Germinal center (tissue), 1 donor: ENCODE data around the gene CPXM2.

Source experiments
- DNase-seq: peaks from one replicate; pipeline ENCODE4 v3.0.0; 2012; ENCODE audit warnings: mixed read lengths, low spot score

CPXM2 gene

DNA sequence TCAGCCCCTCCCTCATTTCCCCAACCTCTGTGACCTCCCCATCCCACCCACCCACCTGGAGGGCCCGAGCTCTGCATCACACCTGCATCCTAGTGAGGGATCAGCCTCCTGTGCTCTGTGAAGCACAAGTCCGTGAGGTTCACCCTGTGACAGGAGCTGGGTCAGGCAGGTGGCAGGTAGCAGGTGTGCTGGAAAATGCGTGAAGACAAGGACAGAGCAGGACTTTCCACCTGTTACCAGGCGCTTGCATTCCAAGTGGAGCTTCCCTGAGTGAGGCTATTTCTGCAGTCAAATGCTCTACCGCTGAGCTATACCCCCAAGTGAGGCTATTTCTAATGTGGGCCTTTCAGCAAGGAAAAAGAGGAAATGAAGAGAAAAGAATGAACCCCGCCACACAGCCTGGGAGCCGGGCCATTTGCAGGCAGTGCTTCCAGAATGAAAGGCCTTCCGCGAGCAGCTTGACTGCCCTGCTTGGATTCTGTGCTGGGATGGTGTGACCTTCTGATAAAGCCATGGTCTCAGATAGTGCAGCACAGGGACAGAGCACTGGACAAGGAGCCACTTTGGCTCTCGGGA lies 13.3 kb upstream of the CPXM2 start:
- no peak for DNase-seq

- DNase-seq = no peak
Observed at GRCh38 chr10:123903621-123904020, 12.0 kb upstream of the CPXM2 start.

- DNase-seq = no peak
Observed at GRCh38 chr10:123901621-123902020, 10.0 kb upstream of the CPXM2 start.

GRCh38 chr10:123897146-123897545 lies 5.5 kb upstream of the CPXM2 start:
- DNase-seq = no peak

- no peak for DNase-seq
Observed at GRCh38 chr10:123896246-123896927, 4.8 kb upstream of the CPXM2 start.

DNA sequence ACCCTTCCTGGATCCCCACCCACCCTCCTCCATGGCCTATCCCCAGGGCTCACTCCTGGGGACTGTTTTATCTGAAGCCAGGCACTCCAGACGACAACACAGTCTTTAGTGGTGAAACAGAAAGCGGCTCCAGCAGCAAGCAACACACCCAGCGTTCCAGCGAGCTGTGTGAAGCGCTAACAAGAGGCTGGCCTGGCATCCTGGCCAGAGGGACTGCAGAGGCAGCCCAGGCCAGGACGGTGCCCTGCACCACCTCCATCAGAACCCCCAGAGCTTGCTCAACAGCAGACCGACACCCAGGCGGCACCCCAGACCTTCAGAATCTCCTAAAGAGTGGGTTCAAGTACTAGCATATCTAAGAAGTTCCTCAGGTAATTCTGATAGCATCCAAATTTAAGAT lies 2.0 kb upstream of the CPXM2 start:
- DNase-seq = no peak

GRCh38 chr10:123890756-123891143 lies 857 bp downstream of the CPXM2 start:
- no peak for DNase-seq

GRCh38 chr10:123890226-123890625 lies 1.4 kb downstream of the CPXM2 start:
- DNase-seq = no peak

- no peak for DNase-seq
Observed at GRCh38 chr10:123889821-123890220, 1.8 kb downstream of the CPXM2 start.

DNA sequence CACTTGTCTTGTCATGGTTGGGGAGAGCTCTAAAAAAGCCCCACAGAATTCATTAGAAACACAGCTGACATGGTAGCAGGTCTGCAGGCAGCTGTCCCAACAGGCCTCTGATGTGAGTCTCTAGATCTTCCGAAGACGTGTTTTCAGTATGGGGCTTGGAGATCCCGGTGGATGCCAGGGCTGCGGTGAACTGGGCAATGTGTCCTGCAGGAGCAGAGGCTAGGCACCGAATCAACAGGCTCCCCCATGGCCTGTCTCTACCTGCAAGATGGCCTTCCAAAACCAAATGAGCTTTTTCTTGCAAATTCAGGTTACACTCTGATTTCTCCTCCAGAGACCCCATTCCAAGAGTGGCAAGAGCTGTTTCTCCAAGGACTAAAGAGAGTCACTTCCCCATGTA lies 2.9 kb downstream of the CPXM2 start:
- DNase-seq = no peak

- DNase-seq = no peak
Observed at GRCh38 chr10:123888256-123888655, 3.4 kb downstream of the CPXM2 start.

GRCh38 chr10:123886292-123886691 lies 5.3 kb downstream of the CPXM2 start:
- no peak for DNase-seq

- DNase-seq = no peak
Observed at GRCh38 chr10:123885406-123886170, 6.0 kb downstream of the CPXM2 start.

- no peak for DNase-seq
Observed at GRCh38 chr10:123884907-123885381, 6.7 kb downstream of the CPXM2 start.

DNA sequence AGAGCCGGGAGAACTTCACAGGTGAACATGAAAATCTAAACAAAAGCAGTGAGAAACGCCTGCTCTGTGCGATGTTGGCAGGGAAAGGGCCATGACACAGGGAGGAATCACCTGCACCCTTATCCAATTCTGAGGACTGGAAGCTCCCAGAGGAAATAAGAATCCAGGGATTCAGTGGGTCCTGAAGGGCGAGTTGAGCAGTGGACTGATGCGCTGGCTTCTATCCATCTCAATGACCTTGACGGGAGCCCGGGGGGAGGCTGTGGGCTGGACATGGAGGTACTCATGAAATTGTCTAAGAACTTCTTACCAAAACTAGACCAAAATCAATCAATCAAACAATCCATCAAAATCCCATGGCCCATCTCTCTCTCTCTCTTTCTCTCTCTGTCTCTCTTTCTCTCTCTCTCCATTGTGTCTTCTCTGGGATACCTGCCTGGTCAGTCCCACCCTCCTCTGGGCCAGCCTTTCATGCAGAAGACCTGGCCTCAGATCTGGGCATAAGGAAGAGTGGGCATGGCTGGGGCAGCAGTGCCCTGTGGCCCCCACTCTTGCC lies 7.2 kb downstream of the CPXM2 start:
- no peak for DNase-seq

DNA sequence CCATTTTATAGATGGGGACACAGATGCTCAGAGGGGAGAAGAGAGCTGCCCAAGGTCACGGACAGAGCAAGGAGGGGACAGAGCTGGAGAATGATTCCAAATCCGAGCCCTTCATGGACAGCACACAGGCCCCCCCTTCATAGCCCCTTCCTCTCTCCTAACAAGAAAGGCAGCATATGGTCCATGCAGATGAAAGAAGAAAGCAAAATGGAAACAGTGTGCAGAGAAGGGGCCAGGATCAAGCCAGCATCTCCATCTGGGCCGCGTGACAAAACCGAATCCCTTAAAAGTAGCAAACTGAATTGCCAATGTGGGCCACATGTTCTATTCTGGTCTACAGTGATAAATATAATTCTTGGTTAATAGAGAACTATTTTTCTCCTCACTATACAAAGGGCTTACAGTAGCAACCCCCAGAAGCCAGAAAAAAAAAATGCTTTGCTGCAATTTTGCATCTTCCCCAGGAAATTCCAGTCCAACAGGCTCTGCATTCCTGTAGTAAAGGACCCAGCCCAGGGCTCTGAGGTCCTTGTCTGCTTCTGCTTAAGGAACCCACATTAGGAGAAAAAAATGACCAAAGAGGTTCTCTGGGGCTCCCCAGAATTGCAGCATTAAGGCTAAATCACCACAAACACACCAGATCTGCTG lies 7.8 kb downstream of the CPXM2 start:
- DNase-seq = no peak

DNA sequence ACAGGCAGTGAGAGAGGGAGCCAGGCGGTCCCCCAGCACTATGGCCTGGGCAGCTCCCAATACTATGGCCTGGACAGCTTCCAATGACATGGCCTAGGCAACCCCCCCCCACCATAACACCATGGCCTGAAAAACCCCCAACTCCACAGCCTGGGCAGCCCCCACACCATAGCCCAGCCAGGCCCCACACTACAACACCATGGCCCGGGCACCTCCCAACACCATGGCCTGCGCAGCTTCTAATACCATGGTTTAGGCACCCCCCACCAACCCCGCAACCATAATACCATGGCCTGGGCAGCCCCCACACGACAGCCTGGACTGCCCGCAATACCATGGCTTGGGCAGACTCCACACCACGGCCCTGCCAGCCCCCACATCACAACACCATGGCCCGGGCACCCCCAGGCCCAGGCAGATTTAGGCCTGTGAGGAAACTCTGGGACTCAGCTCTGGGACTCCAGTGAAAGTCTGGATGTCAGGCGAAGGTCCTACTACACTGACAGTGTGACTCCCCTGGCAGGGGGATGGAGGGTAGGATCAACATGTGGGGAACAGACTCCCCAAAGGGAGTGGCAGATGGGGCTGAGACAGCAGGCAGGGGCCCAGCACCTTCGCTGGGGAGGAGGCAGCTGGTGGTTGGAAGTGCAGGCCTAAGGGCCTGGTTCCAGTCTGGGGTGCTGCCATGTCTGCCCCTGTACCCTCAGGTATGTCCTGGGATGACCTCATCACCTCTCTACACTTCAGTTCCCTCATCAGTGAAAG lies 8.7 kb downstream of the CPXM2 start:
- DNase-seq = no peak

DNA sequence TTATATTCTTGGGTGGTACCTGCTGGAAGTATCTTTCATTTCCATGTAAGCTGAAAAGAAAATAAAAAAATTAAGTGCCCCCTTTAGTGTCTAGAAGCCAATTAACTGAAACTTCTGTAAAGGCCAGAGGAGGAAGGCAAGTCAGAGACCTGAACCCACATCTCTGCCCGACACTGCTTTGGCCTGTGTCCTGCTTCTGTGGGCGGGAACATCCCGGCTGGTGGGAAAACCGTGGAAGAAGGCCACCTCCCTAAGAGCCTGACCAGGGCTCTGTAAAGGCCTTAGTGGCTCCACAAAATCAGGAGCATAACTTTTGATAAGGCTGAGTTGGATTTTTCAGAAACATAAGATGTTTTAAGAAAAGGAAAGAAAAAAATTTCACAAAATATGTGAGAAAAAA lies 9.4 kb downstream of the CPXM2 start:
- DNase-seq = no peak

DNA sequence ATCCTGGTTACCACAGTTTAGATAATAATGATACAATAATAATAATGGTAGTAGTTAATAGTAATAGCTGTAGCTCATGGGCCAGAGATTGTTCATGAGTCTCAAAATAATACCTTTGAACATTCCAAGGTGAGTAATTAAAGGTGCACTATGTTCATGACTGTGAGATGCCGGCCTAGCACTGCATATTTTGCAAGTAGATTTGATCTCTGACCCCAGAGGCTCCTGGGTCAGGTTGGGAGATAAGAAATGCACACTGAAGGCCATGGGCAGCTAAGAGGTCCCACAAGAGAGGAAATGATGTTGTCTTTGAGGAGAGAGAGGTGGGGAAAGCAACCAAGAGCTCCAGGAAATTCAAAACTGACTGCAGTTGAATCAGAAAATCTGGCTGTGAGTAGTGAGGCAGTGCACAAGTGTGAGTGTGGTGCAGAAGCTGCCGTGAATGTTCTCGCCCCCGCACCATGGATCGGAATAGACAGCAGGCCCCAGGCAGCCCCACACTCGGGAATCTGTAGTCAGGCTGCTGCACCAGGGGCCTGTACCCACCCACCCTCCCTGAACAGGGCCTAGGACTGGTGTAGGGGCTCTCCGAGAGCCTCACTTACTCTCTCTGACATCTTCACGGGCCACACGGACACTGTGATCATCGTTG lies 11.9 kb downstream of the CPXM2 start:
- DNase-seq = no peak

- DNase-seq = no peak
Observed at GRCh38 chr10:123878666-123879303, 12.8 kb downstream of the CPXM2 start.

DNA sequence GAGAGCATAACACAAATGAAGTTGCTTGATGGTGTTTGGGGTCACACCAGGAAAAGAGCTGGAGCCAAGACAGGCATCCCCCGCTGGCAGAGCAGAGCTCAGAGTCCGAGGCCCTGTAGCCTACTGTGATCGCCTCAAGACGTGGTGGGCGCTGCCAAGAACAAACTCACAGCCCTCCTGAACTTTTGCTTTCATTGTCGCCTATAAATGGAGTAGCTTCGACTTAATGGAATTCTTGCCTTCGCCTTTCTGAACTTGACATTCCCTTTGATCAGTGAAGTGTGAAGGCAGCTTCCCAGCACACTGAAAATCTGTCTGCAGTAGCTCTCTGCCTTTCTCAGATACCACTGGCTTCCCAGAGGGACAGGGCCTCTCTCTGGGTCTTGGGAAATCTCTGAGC lies 21.3 kb downstream of the CPXM2 start:
- DNase-seq = no peak
